ENCODE results near the gene CELA2B. TPM values are rescaled to one million over a fixed set of nuclear protein-coding genes. Genes with fewer than 3 reads are reported as not detected.
"Not testable (repeated sequence)": the region's sequence is repeated elsewhere in the genome, so short reads cannot be mapped to it uniquely, and the experiment has no call there.

Gene CELA2B
- total RNA-seq, 2 donors from 2014 or later: not detected

DNA sequence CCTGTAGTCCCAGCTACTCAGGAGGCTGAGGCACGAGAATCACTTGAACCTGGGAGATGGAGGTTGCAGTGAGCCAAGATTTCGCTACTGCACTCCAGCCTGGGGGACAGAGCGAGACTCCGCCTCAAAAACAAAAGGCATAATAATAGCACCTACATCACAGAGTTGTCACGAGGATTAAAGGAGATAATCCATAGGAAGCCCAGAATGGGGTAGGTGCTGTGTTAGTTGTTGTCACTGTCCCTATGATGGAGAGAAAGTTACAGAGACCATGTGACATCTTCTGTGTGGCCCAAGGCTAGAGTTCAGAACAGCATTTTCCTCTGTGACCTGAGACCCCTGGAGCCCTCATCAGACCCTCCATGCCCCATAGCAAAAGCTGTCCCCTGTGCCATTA lies 12.0 kb upstream of the CELA2B start:
- not testable (repeated sequence) for H3K4me3 Mint-ChIP-seq; H3K4me1 Mint-ChIP-seq (ENCODE audit: low read depth); ATAC-seq (replicated peaks in 1 of 2); H3K9me3 Mint-ChIP-seq; H3K27me3 Mint-ChIP-seq (ENCODE audit: low read depth); H3K36me3 Mint-ChIP-seq (ENCODE audit: insufficient read depth in 2 of 2); H3K27ac Mint-ChIP-seq; DNase-seq

DNA sequence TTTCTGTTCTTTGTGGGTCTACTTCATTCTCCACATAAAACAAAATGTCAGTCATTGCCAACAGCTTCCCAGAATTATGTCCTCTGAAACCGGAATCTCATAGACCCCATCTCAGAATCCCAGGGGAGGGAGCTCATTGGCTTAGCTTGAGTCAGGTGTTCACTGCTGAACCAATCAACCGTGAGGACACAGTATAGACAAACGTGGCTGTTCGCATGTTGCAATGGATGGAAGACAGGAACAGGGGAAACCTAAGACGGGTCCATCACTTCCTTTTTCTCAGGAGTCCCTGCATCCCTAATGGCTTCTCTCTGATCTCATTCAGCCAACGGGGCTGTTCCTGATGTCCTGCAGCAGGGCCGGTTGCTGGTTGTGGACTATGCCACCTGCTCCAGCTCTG lies 10.2 kb upstream of the CELA2B start:
- Mint-ChIP-seq H3K4me3 (no peak overlapping the region), H3K9me3 (no peaks in the 10 kb centered on the region), H3K27me3 (ENCODE audit: low read depth) (no peaks in the 10 kb centered on the region), H3K36me3 (ENCODE audit: insufficient read depth in 2 of 2) (no peaks in the 10 kb centered on the region), H3K4me1 (ENCODE audit: low read depth) (no peaks in the 10 kb centered on the region), H3K27ac (no peak overlapping the region)
- ATAC-seq (replicated peaks in 1 of 2) (no peak), DNase-seq (no peak)

DNA sequence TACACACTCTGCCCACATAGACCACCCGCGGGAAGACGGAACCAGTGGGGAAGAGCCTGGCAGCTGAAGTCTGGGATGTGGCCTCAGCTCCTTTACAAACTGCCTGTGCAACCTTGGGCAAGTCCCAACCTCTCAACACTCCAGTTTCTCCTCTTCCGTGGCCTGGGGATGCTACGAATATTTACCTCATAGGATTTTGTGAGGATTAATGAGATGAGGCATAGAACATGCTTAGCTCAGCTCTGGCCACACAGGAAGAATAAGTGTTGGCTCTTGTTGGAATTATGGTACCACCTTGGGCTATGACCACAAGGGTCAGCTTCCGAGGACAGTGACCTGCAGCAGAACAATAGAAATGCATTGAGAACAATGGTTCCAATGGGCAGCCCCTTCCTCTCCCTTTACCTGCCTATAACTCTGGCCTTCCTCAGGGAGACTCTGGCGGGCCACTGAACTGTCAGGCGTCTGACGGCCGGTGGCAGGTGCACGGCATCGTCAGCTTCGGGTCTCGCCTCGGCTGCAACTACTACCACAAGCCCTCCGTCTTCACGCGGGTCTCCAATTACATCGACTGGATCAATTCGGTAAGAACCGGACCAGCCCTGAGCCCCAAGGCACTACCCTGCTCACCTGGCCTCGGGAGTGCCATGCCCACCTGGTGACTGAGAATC lies 8.8 kb upstream of the CELA2B start:
- H3K4me1 Mint-ChIP-seq (ENCODE audit: low read depth); H3K9me3 Mint-ChIP-seq; ATAC-seq (replicated peaks in 1 of 2); H3K27ac Mint-ChIP-seq; H3K36me3 Mint-ChIP-seq (ENCODE audit: insufficient read depth in 2 of 2); H3K4me3 Mint-ChIP-seq; H3K27me3 Mint-ChIP-seq (ENCODE audit: low read depth); DNase-seq: not testable (repeated sequence)

DNA sequence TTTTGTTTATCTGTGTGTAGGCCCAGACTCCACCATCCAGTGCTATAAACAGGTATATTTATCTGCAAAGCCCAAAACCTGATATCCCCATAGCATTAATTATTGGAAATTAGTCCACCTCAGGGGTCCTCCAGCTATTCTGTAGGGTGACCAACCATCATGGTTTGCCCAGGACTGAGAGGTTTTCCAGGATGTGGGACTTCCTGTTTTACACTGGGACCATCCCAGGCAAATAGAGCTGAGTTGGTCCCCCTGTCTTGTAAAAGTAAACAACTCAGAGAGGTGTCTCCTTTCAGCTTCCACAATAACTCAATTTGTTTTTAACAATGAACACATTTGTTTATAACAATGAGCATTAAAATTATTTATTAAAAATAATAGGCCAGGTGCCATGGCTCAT lies 7.8 kb upstream of the CELA2B start:
- Mint-ChIP-seq H3K4me1 (ENCODE audit: low read depth) (no peaks in the 10 kb centered on the region), H3K27ac (no peak overlapping the region), H3K27me3 (ENCODE audit: low read depth) (no peaks in the 10 kb centered on the region), H3K36me3 (ENCODE audit: insufficient read depth in 2 of 2) (no peaks in the 10 kb centered on the region), H3K9me3 (no peaks in the 10 kb centered on the region), H3K4me3 (no peak overlapping the region)
- no peak for DNase-seq
- no peak for ATAC-seq (replicated peaks in 1 of 2)

DNA sequence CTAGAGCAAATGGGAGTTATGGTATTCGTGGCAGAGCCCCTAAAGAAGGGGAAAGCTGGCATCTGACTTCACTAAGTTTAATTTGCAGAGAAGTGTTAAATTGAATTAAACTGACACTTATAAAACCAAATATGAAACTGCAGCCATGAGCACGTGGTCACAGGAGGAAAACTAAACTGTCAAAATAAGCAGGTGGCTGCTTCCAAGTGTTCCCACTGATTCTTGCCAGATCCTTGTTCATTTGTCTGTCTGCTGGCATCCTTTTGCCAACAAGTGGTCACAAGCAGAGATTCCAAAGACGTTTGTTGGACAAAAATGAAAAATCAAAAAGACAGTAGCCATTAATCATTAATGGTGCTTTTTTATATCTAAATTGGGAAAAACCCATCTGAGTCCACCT lies 6.5 kb upstream of the CELA2B start:
- ATAC-seq (replicated peaks in 1 of 2): no peak
- Mint-ChIP-seq H3K4me3 (no peak overlapping the region), H3K36me3 (ENCODE audit: insufficient read depth in 2 of 2) (no peaks in the 10 kb centered on the region), H3K9me3 (no peaks in the 10 kb centered on the region), H3K4me1 (ENCODE audit: low read depth) (no peaks in the 10 kb centered on the region), H3K27ac (no peak overlapping the region), H3K27me3 (ENCODE audit: low read depth) (no peaks in the 10 kb centered on the region)
- no peak for DNase-seq

DNA sequence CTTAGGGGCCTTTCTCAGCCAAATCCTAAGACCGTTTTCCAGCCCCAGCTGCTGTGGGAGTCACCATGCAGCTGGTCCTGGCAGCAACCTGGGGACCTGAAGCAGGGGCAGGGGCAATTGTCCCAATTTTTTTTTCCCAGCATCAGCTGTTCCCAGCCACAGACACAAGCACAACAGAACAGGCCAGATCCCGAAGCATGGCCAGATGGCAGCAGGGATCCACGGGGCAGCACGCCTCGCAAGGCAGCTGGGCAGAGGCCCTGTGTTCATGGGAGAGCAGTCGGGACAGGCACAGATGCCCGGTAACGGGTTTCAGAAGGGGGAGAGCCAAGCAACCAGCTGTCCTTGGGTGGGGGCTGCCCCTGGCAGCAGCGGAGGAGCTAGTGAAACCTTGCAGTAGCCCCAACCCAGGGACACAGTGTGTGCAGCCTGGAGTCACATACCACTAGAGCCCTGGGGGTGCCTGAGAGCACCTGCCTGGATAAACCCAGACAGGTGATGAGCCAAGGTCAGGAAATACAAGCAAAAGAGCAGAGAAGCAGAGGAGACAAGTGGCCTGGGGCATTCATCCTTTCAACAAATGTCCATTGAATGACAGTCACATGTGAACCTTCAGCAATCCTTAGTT lies 6.0 kb upstream of the CELA2B start:
- not testable (repeated sequence) for H3K27me3 Mint-ChIP-seq (ENCODE audit: low read depth); ATAC-seq (replicated peaks in 1 of 2); H3K36me3 Mint-ChIP-seq (ENCODE audit: insufficient read depth in 2 of 2); H3K4me1 Mint-ChIP-seq (ENCODE audit: low read depth); DNase-seq; H3K9me3 Mint-ChIP-seq; H3K27ac Mint-ChIP-seq; H3K4me3 Mint-ChIP-seq

DNA sequence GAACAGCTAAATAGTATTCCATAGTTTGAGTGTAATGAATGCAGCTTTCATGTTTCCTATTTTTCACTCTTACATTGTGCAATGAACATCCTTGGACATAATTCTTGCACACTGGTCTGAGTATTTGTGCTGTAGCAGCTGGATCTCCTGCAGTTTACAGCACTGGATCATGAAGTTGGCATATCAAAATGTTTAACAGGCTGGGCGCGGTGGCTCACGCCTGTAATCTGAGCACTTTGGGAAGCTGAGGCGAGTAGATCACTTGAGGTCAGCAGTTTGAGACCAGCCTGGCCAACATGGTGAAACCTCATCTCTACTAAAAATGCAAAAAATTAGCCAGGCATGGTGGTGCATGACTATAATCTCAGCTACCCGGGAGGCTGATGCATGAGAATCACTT lies 4.8 kb upstream of the CELA2B start:
- DNase-seq; H3K27me3 Mint-ChIP-seq (ENCODE audit: low read depth); H3K36me3 Mint-ChIP-seq (ENCODE audit: insufficient read depth in 2 of 2); H3K27ac Mint-ChIP-seq; ATAC-seq (replicated peaks in 1 of 2); H3K9me3 Mint-ChIP-seq; H3K4me1 Mint-ChIP-seq (ENCODE audit: low read depth); H3K4me3 Mint-ChIP-seq: not testable (repeated sequence)

DNA sequence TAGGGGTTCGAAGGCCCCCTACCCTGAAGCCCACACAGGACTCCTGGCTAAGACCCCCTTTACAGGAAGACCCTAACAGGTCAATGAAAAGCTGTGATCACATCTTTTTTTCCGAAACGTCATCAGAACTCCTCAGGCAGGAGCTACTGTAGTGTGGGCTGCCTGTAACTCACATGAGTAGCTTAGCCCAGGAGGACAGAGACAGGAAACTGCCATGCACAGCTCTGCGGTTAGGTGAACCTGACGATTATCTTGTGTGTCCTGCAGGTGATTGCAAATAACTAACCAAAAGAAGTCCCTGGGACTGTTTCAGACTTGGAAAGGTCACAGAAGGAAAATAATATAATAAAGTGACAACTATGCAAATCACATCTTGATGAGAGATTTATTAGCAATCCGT lies 4.2 kb upstream of the CELA2B start:
- H3K27ac Mint-ChIP-seq; H3K27me3 Mint-ChIP-seq (ENCODE audit: low read depth); DNase-seq; H3K4me1 Mint-ChIP-seq (ENCODE audit: low read depth); H3K9me3 Mint-ChIP-seq; H3K4me3 Mint-ChIP-seq; ATAC-seq (replicated peaks in 1 of 2); H3K36me3 Mint-ChIP-seq (ENCODE audit: insufficient read depth in 2 of 2): not testable (repeated sequence)

DNA sequence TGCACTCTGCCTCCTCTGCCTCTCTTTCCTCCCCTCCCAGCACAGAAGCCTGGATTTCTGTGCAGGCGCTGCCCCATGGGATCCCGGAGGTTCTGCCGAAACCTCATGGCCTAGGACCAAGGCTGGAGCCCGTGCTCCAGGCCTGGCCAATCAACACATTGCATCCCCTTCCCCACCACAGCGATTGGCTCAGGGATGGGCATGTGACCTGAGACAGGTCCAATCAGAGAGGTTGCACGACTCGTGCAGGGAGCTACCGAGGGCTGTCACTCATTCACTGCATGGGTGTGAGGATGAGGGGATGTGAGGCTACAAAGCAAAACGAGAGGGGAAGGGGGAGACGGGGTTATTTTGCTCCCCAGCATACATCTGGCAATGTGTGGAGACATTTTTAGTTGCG lies 3.3 kb upstream of the CELA2B start:
- ATAC-seq (replicated peaks in 1 of 2) (no peak), DNase-seq (no peak)
- no peaks in the 10 kb centered on the region for H3K9me3 Mint-ChIP-seq
- H3K27ac Mint-ChIP-seq: no peak overlapping the region
- H3K36me3 Mint-ChIP-seq (ENCODE audit: insufficient read depth in 2 of 2): no peaks in the 10 kb centered on the region
- H3K4me1 Mint-ChIP-seq (ENCODE audit: low read depth): no peaks in the 10 kb centered on the region
- H3K4me3 Mint-ChIP-seq: no peak overlapping the region
- no peaks in the 10 kb centered on the region for H3K27me3 Mint-ChIP-seq (ENCODE audit: low read depth)

DNA sequence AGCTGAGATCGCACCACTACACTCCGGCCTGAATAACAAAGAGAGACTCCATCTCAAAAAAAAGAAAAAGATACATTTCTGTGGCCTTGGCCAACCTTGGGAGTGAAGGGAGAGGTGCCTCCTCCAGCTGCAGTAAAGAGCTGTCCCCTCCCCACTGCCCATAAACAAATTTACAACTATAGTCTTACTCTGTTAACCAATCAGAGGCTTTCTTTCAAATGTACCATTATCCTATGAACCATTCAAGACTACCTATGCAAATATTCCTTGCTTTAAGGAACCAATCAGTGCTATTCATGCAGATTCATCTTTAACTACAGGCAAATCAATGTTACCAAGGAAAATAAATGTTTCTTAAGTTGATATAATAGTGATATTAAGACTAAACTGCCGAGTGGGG lies 1.0 kb downstream of the CELA2B start:
- Mint-ChIP-seq H3K27ac (no peak overlapping the region), H3K4me3 (no peak overlapping the region), H3K9me3 (no peaks in the 10 kb centered on the region), H3K27me3 (ENCODE audit: low read depth) (no peaks in the 10 kb centered on the region), H3K4me1 (ENCODE audit: low read depth) (no peaks in the 10 kb centered on the region), H3K36me3 (ENCODE audit: insufficient read depth in 2 of 2) (no peaks in the 10 kb centered on the region)
- DNase-seq: no peak
- ATAC-seq (replicated peaks in 1 of 2): no peak

DNA sequence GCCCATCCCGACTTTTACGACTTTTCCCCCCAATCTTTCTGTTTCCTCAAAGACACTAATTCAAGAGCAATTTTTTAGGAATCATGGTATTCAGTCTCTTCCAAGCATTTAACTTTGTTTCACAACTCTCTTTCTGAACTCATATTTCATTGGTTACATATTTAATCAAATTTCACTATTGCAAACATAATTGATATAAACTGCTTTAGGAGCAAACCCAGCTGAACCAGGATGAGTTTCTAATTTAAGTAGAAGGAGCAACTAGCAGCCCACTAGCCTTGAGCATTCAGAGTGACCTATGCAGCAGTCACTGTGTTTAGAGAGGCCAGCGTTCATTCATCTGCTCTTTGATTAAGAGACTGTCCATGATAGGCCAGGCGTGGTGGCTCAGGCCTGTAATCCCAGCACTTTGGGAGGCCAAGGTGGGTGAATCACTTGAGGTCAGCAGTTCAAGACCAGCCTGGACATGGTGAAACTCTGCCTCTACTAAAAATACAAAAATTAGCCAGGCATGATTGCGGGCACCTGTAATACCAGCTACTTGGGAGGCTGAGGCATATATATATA lies 1.8 kb downstream of the CELA2B start:
- no peak for ATAC-seq (replicated peaks in 1 of 2)
- Mint-ChIP-seq H3K4me3 (no peak overlapping the region), H3K36me3 (ENCODE audit: insufficient read depth in 2 of 2) (no peaks in the 10 kb centered on the region), H3K27me3 (ENCODE audit: low read depth) (no peaks in the 10 kb centered on the region), H3K9me3 (no peaks in the 10 kb centered on the region), H3K4me1 (ENCODE audit: low read depth) (no peaks in the 10 kb centered on the region), H3K27ac (no peak overlapping the region)
- no peak for DNase-seq

DNA sequence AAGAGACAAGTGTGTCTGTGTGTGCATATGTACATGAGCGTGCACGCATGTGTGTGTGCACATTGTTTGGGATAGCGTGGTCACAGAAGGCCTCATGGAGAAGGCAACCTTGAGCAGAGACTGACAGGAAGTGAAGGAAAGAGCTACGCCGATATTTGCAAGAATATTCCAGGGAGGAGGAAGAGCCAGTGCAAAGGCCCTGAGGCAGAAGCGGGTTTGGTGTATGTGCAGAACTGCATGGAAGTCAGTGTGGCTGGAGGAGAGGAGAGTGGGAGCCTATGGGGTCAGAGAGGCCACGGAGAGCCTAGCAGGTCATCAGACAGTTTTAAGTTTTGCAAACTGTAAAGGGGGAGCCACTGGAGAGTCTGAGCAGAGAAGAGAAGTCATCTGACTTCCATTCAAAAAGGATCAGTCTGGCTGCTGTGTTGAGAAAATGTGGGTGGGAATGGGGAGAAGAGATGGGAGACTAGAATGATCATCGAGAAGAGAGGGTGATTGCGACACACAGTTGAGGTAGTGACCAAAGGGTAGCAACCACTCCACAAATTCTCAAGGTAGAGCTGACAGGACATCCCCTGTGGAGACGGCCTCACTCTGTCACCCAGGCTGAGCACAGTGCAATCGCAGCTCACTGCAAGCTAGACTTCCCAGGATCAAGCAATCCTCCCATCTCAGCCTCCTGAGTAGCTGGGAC lies 3.9 kb downstream of the CELA2B start:
- Mint-ChIP-seq H3K27me3 (ENCODE audit: low read depth) (no peaks in the 10 kb centered on the region), H3K9me3 (no peaks in the 10 kb centered on the region), H3K4me1 (ENCODE audit: low read depth) (no peaks in the 10 kb centered on the region), H3K27ac (no peak overlapping the region), H3K4me3 (no peak overlapping the region), H3K36me3 (ENCODE audit: insufficient read depth in 2 of 2) (no peaks in the 10 kb centered on the region)
- no peak for DNase-seq
- no peak for ATAC-seq (replicated peaks in 1 of 2)

DNA sequence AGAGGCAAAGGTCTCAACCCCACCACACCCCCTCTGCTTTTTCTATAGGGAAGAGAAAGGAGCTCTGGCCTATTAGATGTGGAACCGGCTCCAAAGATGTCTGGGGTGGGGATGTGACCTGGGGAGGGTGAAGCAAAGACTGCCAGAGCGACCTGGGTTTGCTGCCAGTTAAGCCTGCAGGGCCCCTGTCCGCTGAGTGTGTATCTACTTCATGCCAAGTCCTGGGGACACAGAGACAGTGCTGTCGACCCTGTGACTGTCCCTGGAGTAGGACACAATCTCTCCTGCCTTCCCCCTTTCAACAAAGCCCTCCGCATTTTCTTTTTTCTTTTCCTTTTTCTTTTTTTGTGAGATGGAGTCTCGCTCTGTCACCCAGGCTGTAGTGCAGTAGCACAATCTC lies 6.6 kb downstream of the CELA2B start:
- H3K36me3 Mint-ChIP-seq (ENCODE audit: insufficient read depth in 2 of 2); H3K4me1 Mint-ChIP-seq (ENCODE audit: low read depth); H3K9me3 Mint-ChIP-seq; DNase-seq; H3K4me3 Mint-ChIP-seq; ATAC-seq (replicated peaks in 1 of 2); H3K27ac Mint-ChIP-seq; H3K27me3 Mint-ChIP-seq (ENCODE audit: low read depth): not testable (repeated sequence)
